ENCODE results near the gene SCMH1.

DNA sequence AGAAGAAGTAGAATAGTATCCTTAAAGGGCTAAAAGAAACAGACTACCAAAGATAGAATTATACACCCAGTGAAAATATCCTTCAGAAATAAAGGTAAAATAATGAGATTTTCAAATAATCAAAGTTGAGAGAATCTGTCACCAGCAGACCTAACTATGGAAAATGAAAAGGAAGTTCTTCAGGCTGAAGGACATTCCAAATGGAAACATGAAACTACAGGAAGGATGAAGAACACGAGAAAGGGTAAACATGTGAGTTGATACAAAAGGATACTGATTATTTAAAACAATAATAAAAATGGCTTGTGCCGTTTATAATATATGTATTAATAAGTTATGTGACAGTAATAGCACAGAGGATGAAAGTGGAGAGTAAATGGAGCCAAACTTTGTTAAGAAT lies 163.5 kb downstream of the SCMH1 start:
- no peak for TF ChIP-seq POLR2A (IDR thresholded peaks at IDR 0.05; ENCODE audit: borderline replicate concordance, extremely low read depth, insufficient read depth, insufficient read length)
- TF ChIP-seq, protein P1, sequence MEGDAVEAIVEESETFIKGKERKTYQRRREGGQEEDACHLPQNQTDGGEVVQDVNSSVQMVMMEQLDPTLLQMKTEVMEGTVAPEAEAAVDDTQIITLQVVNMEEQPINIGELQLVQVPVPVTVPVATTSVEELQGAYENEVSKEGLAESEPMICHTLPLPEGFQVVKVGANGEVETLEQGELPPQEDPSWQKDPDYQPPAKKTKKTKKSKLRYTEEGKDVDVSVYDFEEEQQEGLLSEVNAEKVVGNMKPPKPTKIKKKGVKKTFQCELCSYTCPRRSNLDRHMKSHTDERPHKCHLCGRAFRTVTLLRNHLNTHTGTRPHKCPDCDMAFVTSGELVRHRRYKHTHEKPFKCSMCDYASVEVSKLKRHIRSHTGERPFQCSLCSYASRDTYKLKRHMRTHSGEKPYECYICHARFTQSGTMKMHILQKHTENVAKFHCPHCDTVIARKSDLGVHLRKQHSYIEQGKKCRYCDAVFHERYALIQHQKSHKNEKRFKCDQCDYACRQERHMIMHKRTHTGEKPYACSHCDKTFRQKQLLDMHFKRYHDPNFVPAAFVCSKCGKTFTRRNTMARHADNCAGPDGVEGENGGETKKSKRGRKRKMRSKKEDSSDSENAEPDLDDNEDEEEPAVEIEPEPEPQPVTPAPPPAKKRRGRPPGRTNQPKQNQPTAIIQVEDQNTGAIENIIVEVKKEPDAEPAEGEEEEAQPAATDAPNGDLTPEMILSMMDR (IDR thresholded peaks at IDR 0.05 in 2 of 3, conservative IDR thresholded peaks at IDR 0.05 in 1 of 3; ENCODE audit: borderline replicate concordance in 1 of 3, insufficient read depth in 1 of 3, low read depth in 2 of 3, low read length in 2 of 3): no peak
- TF ChIP-seq ELF1 (IDR thresholded peaks at IDR 0.05; ENCODE audit: borderline replicate concordance, low read depth): no peak
- TF ChIP-seq POLR2AphosphoS5 (IDR thresholded peaks at IDR 0.05; ENCODE audit: low read depth, low read length): no peak
- TF ChIP-seq ZNF274 (IDR thresholded peaks at IDR 0.05; ENCODE audit: low read depth, low read length): no peak
- TF ChIP-seq SRF (IDR thresholded peaks at IDR 0.05; ENCODE audit: low read depth): no peak
- TF ChIP-seq, protein P2, sequence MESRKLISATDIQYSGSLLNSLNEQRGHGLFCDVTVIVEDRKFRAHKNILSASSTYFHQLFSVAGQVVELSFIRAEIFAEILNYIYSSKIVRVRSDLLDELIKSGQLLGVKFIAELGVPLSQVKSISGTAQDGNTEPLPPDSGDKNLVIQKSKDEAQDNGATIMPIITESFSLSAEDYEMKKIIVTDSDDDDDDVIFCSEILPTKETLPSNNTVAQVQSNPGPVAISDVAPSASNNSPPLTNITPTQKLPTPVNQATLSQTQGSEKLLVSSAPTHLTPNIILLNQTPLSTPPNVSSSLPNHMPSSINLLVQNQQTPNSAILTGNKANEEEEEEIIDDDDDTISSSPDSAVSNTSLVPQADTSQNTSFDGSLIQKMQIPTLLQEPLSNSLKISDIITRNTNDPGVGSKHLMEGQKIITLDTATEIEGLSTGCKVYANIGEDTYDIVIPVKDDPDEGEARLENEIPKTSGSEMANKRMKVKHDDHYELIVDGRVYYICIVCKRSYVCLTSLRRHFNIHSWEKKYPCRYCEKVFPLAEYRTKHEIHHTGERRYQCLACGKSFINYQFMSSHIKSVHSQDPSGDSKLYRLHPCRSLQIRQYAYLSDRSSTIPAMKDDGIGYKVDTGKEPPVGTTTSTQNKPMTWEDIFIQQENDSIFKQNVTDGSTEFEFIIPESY (IDR thresholded peaks at IDR 0.05; ENCODE audit: extremely low read depth, insufficient replicate concordance, low read length): no peak
